Mucosa of rectum (tissue), 2 donors: ENCODE data around the gene GSTA4.

Experiments used
- H3K27ac ChIP-seq, 2 donors: one replicate each; pipeline ENCODE4 v1.7.0; 2013; ENCODE audit warnings: inconsistent platforms in 2 of 2, low read depth in 2 of 2, low read length in 2 of 2
- H3K27me3 ChIP-seq, 2 donors: one replicate each; pipeline ENCODE4 v1.7.0; 2013; ENCODE audit warnings: low read length in 2 of 2; ENCODE audit not compliant: control insufficient read depth in 2 of 2, insufficient read depth in 2 of 2
- H3K36me3 ChIP-seq, 2 donors: one replicate each; pipeline ENCODE4 v1.7.0; 2013; ENCODE audit warnings: low read length in 2 of 2; ENCODE audit not compliant: control insufficient read depth in 2 of 2, insufficient read depth in 2 of 2
- H3K4me1 ChIP-seq, 2 donors: one replicate each; pipeline ENCODE4 v1.7.0; 2013; ENCODE audit warnings: low read length in 2 of 2, mild to moderate bottlenecking in 1 of 2; ENCODE audit not compliant: control insufficient read depth in 2 of 2, insufficient read depth in 2 of 2
- H3K4me3 ChIP-seq, 2 donors: one replicate each; pipeline ENCODE4 v1.7.0; 2013; ENCODE audit warnings: low read length in 2 of 2
- H3K9ac ChIP-seq, 2 donors: one replicate each; pipeline ENCODE4 v1.7.0; 2013; ENCODE audit warnings: low read length in 2 of 2, low read depth in 1 of 2, mild to moderate bottlenecking in 1 of 2
- H3K9me3 ChIP-seq, 2 donors: one replicate each; pipeline ENCODE4 v1.7.0; 2013; ENCODE audit warnings: low read length in 2 of 2; ENCODE audit not compliant: control insufficient read depth in 2 of 2
- donor health status: healthy.
- donor health status: Normal muscosa, but diverticular disease.

Gene GSTA4

GRCh38 chr6:52931351-52931750 lies 63.7 kb downstream of the GSTA4 start:
- Histone ChIP-seq H3K27me3 (no peaks in the 10 kb centered on the region), H3K9me3 (no peaks in the 10 kb centered on the region), H3K4me3 (no peak overlapping the region), H3K27ac (no peak overlapping the region), H3K4me1 (no peaks in the 10 kb centered on the region), H3K36me3 (no peaks in the 10 kb centered on the region), H3K9ac (no peak overlapping the region)

GRCh38 chr6:52929321-52930164 lies 65.5 kb downstream of the GSTA4 start:
- no peak overlapping the region for H3K4me3 ChIP-seq
- H3K9ac ChIP-seq = no peak overlapping the region
- no peaks in the 10 kb centered on the region for H3K36me3 ChIP-seq
- no peaks in the 10 kb centered on the region for H3K4me1 ChIP-seq
- H3K27me3 ChIP-seq = no peaks in the 10 kb centered on the region
- H3K9me3 ChIP-seq = no peaks in the 10 kb centered on the region
- no peak overlapping the region for H3K27ac ChIP-seq
